Measurements from ENCODE around the gene CCDC159. TPM values are rescaled to one million over a fixed set of nuclear protein-coding genes. Genes with fewer than 3 reads are reported as not detected.
A peak's percentile ranks its signal among the peaks of the same experiment; 100 is the strongest.

Gene CCDC159
- total RNA-seq, 1 experiment from 2014 or later: 9.4 TPM

DNA sequence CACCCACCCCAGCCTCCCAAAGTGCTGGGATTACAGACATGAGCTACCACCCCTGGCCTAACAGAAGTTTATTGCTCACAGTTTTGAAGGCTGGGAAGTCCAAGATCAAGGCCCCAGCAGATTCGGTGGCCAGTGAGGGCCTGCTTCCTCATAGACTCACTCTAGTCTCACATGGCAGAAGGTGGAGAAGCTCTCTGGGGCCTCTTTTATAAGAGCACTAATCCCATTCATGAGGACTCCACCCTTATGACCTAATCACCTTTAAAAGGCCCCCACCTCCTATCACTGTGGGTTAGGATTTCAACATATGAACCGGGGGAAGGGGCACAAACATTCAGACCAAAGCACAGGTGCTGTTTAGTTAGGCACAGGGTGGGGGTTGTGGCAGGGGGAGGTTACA lies 21.2 kb downstream of the CCDC159 start:
- no TSS peak for BruUV-seq (replicated peaks)
- Histone ChIP-seq H3K4me3 (no peak overlapping the region), H2AFZ (no peak overlapping the region), H3K36me3 (ENCODE audit: low read depth) (peaks cover 9% of the 10 kb centered on the region; the same call in 1 of the 2 replicates), H3K9me3 (ENCODE audit: insufficient read depth, low read depth) (no peaks in the 10 kb centered on the region), H3K9me2 (ENCODE audit: insufficient read depth) (no peaks in the 10 kb centered on the region), H3K27ac (no peak overlapping the region), H3K27me3 (ENCODE audit: insufficient read depth, low read depth) (no peaks in the 10 kb centered on the region), H3F3A (ENCODE audit: insufficient read depth, low read depth) (peaks cover 13% of the 10 kb centered on the region; the same call in 1 of the 2 replicates), H4K20me1 (ENCODE audit: insufficient read depth) (no peaks in the 10 kb centered on the region), H3K79me2 (ENCODE audit: low read depth) (no peaks in the 10 kb centered on the region), H3K4me1 (replicated peaks; ENCODE audit: insufficient read depth) (no peaks in the 10 kb centered on the region), H3K4me2 (no peak overlapping the region)
- ChIA-PET POLR2A (ENCODE audit: unreplicated experiment) (no interaction called here), CTCF (no interaction called here)
- intact Hi-C loops (cut with micrococcal nuclease; ENCODE audit: unreplicated experiment): no loop called here
- TF ChIP-seq EZH2 (IDR thresholded peaks at IDR 0.05; ENCODE audit: low read depth): no peak
- TF ChIP-seq, protein P1, sequence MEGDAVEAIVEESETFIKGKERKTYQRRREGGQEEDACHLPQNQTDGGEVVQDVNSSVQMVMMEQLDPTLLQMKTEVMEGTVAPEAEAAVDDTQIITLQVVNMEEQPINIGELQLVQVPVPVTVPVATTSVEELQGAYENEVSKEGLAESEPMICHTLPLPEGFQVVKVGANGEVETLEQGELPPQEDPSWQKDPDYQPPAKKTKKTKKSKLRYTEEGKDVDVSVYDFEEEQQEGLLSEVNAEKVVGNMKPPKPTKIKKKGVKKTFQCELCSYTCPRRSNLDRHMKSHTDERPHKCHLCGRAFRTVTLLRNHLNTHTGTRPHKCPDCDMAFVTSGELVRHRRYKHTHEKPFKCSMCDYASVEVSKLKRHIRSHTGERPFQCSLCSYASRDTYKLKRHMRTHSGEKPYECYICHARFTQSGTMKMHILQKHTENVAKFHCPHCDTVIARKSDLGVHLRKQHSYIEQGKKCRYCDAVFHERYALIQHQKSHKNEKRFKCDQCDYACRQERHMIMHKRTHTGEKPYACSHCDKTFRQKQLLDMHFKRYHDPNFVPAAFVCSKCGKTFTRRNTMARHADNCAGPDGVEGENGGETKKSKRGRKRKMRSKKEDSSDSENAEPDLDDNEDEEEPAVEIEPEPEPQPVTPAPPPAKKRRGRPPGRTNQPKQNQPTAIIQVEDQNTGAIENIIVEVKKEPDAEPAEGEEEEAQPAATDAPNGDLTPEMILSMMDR (conservative IDR thresholded peaks at IDR 0.05): no peak
- DNase-seq: no peak

DNA sequence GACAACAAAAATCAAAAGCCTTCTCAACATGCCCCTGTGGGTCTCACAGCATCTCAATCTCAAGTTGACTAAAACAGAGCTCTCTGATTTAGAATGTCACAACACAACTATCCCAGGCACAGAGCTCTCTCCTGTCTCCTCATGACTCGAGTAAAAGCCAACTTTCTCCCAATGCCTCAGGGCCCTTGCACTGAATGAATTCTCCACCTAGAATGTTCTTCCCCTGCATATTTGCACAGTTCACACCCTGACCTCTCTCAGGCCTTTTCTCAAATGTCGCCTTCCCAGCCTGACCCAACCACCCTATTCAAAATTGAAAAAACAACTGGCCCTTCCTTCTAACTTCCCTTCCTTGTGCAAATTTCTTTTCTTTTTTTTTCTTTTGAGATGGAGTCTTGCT lies 24.4 kb downstream of the CCDC159 start:
- CTCF ChIA-PET: no interaction called here
- POLR2A ChIA-PET (ENCODE audit: unreplicated experiment): no interaction called here
- intact Hi-C loops (cut with micrococcal nuclease; ENCODE audit: unreplicated experiment): no loop called here

DNA sequence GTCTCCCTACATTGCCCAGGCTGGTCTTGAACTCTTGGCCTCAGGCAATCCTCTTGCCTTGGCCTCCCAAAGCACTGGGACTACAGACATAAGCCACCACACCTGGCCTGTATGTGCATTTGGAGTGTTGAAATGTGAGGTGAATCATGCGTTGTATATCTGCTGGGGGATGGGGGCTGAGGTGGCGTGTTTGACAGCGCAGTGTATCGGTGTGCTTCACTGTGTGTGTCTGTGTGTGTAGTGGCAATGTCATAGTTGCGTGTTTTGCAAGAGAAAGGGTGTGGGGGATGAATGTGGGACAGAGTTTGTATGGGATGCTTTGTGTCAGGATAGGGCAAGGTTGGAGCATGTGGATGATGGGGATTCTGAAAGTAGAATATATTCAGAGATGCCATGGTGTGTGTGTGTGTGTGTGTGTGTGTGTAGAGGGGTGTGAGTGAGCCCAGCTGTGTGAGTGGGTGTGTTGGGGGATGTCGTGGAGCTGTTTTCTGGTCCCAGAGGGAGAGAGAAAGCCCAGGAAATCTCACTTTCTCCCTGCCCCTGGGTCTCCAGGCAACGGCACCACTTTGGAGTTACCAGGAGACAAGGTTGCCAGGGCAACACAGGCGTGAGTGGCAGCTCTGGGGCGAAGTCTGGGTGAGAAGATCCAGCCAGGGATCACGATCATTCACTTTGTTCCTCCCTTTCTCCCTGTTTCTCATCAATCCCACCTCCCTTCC lies 27.0 kb downstream of the CCDC159 start:
- Histone ChIP-seq H3K79me2 (ENCODE audit: low read depth) (peaks cover 22% of the 10 kb centered on the region), H3K4me1 (replicated peaks; ENCODE audit: insufficient read depth) (peaks cover 31% of the 10 kb centered on the region), H2AFZ (no peak overlapping the region), H3K27me3 (ENCODE audit: insufficient read depth, low read depth) (no peaks in the 10 kb centered on the region), H4K20me1 (ENCODE audit: insufficient read depth) (no peaks in the 10 kb centered on the region), H3K4me2 (peak overlapping the region; percentile 81), H3K36me3 (ENCODE audit: low read depth) (no peaks in the 10 kb centered on the region), H3K27ac (no peak overlapping the region), H3K9me2 (ENCODE audit: insufficient read depth) (no peaks in the 10 kb centered on the region), H3F3A (ENCODE audit: insufficient read depth, low read depth) (peaks cover 33% of the 10 kb centered on the region), H3K4me3 (no peak overlapping the region), H3K9me3 (ENCODE audit: insufficient read depth, low read depth) (no peaks in the 10 kb centered on the region)
- no TSS peak for BruUV-seq (replicated peaks)
- no peak for DNase-seq
- CTCF ChIA-PET: interaction anchor here (0.6 kb wide), 1 partner anchor 166 kb away, joined by 4 read pairs; no protein-coding TSS in a partner anchor
- no peak for TF ChIP-seq EZH2 (IDR thresholded peaks at IDR 0.05; ENCODE audit: low read depth)
- TF ChIP-seq, protein P1 (conservative IDR thresholded peaks at IDR 0.05): no peak
- POLR2A ChIA-PET (ENCODE audit: unreplicated experiment): interaction anchor here (0.6 kb wide), 1 partner anchor 22 kb away, joined by 3 read pairs; no protein-coding TSS in a partner anchor
- intact Hi-C loops (cut with micrococcal nuclease; ENCODE audit: unreplicated experiment): no loop called here

More for the DNA sequence above, 24.4 kb downstream of the CCDC159 start:
- H3K4me2 ChIP-seq: no peak overlapping the region
- BruUV-seq (replicated peaks): no TSS peak
- H4K20me1 ChIP-seq (ENCODE audit: insufficient read depth): no peaks in the 10 kb centered on the region
- no peak overlapping the region for H3K4me3 ChIP-seq
- DNase-seq: no peak
- no peaks in the 10 kb centered on the region for H3K36me3 ChIP-seq (ENCODE audit: low read depth)
- H3K79me2 ChIP-seq (ENCODE audit: low read depth): peaks cover 5% of the 10 kb centered on the region
- H3K27ac ChIP-seq: no peak overlapping the region
- TF ChIP-seq, protein P1 (conservative IDR thresholded peaks at IDR 0.05): no peak
- no peak for TF ChIP-seq EZH2 (IDR thresholded peaks at IDR 0.05; ENCODE audit: low read depth)
- peaks cover 10% of the 10 kb centered on the region; the same call in 1 of the 2 replicates for H3F3A ChIP-seq (ENCODE audit: insufficient read depth, low read depth)
- peaks cover 5% of the 10 kb centered on the region for H3K4me1 ChIP-seq (replicated peaks; ENCODE audit: insufficient read depth)
- no peaks in the 10 kb centered on the region for H3K9me3 ChIP-seq (ENCODE audit: insufficient read depth, low read depth)
- no peaks in the 10 kb centered on the region for H3K9me2 ChIP-seq (ENCODE audit: insufficient read depth)
- no peaks in the 10 kb centered on the region for H3K27me3 ChIP-seq (ENCODE audit: insufficient read depth, low read depth)
- H2AFZ ChIP-seq: no peak overlapping the region
